ENCODE measurements around the gene TSSK3. TPM values are rescaled to one million over a fixed set of nuclear protein-coding genes. Genes with fewer than 3 reads are reported as not detected.

TSSK3 gene
- total RNA-seq, 1 experiment from 2014 or later: 3.9 TPM

DNA sequence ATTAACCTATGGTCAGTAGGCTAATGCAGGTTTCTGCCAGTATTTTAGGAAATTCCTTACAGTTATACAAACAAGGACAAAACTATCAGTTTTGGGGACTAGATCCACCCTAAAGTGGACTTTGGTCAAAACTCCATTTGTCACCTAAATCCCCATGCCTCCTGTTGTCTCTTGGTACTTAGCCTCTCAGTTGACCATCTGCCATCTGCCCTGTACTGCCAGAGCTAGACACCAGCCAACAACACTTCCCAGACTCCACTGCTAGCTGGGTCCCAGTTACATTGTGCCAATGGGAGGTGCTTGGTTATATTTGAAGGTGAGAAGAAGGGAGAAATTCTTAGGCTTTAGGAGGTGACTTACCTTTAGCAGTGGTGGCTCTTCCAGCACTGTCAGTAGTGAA lies 48.9 kb downstream of the TSSK3 start:
- H3K4me1 ChIP-seq (replicated peaks; ENCODE audit: insufficient read depth): peaks cover 17% of the 10 kb centered on the region

DNA sequence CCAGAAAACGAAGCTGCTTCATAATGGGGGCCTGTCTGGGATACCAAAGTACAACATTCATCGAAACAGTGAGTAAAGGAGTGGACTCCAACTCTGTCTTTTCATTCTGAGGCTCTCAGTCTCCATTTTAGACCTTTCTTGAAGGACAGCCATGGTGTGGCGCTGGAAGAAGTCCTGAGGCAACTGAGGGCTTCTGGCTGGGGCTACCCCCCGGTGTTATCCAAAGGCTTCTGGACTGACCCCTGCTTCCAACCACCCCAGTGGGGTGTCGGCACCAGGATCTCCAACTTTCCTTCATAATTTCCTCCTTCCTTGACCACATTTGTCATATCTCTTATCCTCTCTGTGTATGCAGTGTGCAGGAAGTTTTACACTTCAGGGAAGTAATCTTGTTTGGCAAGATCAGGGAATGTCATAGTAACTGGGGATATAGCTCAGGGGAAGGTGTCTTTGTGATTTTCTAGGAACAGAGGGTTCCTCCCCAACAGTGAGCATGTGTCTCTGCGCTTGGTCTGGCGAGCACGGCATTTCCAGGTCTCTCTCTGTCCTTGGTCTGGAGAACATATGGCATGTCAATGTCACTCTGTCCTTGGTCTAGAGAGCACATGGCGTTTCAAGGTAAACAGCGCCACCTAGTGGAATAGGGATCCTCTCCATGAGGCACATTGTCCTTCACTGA lies 51.3 kb downstream of the TSSK3 start:
- no peaks in the 10 kb centered on the region for H3F3A ChIP-seq (ENCODE audit: insufficient read depth, low read depth)
- POLR2A ChIA-PET (ENCODE audit: unreplicated experiment): no interaction called here
- H3K27me3 ChIP-seq (ENCODE audit: insufficient read depth, low read depth): 0 out of 2 replicates have a peak, but pooled peaks cover 7% of the 10 kb centered on the region
- no peaks in the 10 kb centered on the region for H3K4me1 ChIP-seq (replicated peaks; ENCODE audit: insufficient read depth)
- H3K79me2 ChIP-seq (ENCODE audit: low read depth): no peaks in the 10 kb centered on the region
- H3K9me2 ChIP-seq (ENCODE audit: insufficient read depth): no peaks in the 10 kb centered on the region
- no peak overlapping the region for H3K4me2 ChIP-seq
- no TSS peak for BruUV-seq (replicated peaks)
- no peak overlapping the region for H2AFZ ChIP-seq
- peak; percentile 50 to 63 for DNase-seq
- H3K27ac ChIP-seq: no peak overlapping the region
- TF ChIP-seq, protein P1, sequence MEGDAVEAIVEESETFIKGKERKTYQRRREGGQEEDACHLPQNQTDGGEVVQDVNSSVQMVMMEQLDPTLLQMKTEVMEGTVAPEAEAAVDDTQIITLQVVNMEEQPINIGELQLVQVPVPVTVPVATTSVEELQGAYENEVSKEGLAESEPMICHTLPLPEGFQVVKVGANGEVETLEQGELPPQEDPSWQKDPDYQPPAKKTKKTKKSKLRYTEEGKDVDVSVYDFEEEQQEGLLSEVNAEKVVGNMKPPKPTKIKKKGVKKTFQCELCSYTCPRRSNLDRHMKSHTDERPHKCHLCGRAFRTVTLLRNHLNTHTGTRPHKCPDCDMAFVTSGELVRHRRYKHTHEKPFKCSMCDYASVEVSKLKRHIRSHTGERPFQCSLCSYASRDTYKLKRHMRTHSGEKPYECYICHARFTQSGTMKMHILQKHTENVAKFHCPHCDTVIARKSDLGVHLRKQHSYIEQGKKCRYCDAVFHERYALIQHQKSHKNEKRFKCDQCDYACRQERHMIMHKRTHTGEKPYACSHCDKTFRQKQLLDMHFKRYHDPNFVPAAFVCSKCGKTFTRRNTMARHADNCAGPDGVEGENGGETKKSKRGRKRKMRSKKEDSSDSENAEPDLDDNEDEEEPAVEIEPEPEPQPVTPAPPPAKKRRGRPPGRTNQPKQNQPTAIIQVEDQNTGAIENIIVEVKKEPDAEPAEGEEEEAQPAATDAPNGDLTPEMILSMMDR (conservative IDR thresholded peaks at IDR 0.05): peak; percentile 97
- no peak for TF ChIP-seq EZH2 (IDR thresholded peaks at IDR 0.05; ENCODE audit: low read depth)
- H3K36me3 ChIP-seq (ENCODE audit: low read depth): no peaks in the 10 kb centered on the region
- CTCF ChIA-PET: interaction anchor here (0.5 to 0.6 kb wide), 2 partner anchors 107 to 462 kb away, joined by 3 to 7 read pairs; no protein-coding TSS in a partner anchor
- H3K9me3 ChIP-seq (ENCODE audit: insufficient read depth, low read depth): no peaks in the 10 kb centered on the region
- intact Hi-C loops (cut with micrococcal nuclease; ENCODE audit: unreplicated experiment): loop anchor here (1.0 to 10.0 kb wide), 4 partner anchors 12 to 749 kb away; no protein-coding TSS in a partner anchor
- H4K20me1 ChIP-seq (ENCODE audit: insufficient read depth): no peaks in the 10 kb centered on the region
- no peak overlapping the region for H3K4me3 ChIP-seq

More for the DNA sequence above, 48.9 kb downstream of the TSSK3 start:
- ChIA-PET CTCF (no interaction called here), POLR2A (ENCODE audit: unreplicated experiment) (interaction anchor here (0.6 kb wide), 1 partner anchor 211 kb away, joined by 3 read pairs; the partner anchor contains the start of gene CCDC28B)
- Histone ChIP-seq H3K9me2 (ENCODE audit: insufficient read depth) (no peaks in the 10 kb centered on the region), H3K9me3 (ENCODE audit: insufficient read depth, low read depth) (no peaks in the 10 kb centered on the region), H3F3A (ENCODE audit: insufficient read depth, low read depth) (peaks cover 18% of the 10 kb centered on the region), H4K20me1 (ENCODE audit: insufficient read depth) (no peaks in the 10 kb centered on the region), H2AFZ (no peak overlapping the region), H3K79me2 (ENCODE audit: low read depth) (no peaks in the 10 kb centered on the region), H3K27ac (no peak overlapping the region), H3K36me3 (ENCODE audit: low read depth) (no peaks in the 10 kb centered on the region), H3K4me2 (no peak overlapping the region), H3K4me3 (no peak overlapping the region), H3K27me3 (ENCODE audit: insufficient read depth, low read depth) (no peaks in the 10 kb centered on the region)
- DNase-seq: no peak
- intact Hi-C loops (cut with micrococcal nuclease; ENCODE audit: unreplicated experiment): loop anchor here (10.0 kb wide), 2 partner anchors 616 to 746 kb away; no protein-coding TSS in a partner anchor
- BruUV-seq (replicated peaks): no TSS peak
- TF ChIP-seq, protein P1 (conservative IDR thresholded peaks at IDR 0.05): no peak
- no peak for TF ChIP-seq EZH2 (IDR thresholded peaks at IDR 0.05; ENCODE audit: low read depth)

Other genes starting within 250 kb of the TSSK3 start
- 32.0 and 45.8 TPM in 2 replicates for gene TXLNA, start 182.9 kb upstream of the TSSK3 start, total RNA-seq (2021)
- 4.4 and 4.7 TPM in 2 replicates for gene CCDC28B, start 161.9 kb upstream of the TSSK3 start, total RNA-seq (2021)
- 4.9 and 5.0 TPM in 2 replicates for gene IQCC, start 156.9 kb upstream of the TSSK3 start, total RNA-seq (2021)
- not detected in 2 replicates for gene DCDC2B, start 153.4 kb upstream of the TSSK3 start, total RNA-seq (2021)
- 14.1 and 18.1 TPM in 2 replicates for gene TMEM234, start 140.2 kb upstream of the TSSK3 start, total RNA-seq (2021)
- gene EIF3I, start 140.1 kb upstream of the TSSK3 start, total RNA-seq (2021): 199 and 229 TPM in 2 replicates
- 1.6 and 2.2 TPM in 2 replicates for gene FAM167B, start 115.3 kb upstream of the TSSK3 start, total RNA-seq (2021)
- gene LCK, start 111.3 kb upstream of the TSSK3 start, total RNA-seq (2021): 2.0 and 2.6 TPM in 2 replicates
- gene HDAC1, start 70.5 kb upstream of the TSSK3 start, total RNA-seq (2021): 131 and 171 TPM in 2 replicates
- gene MARCKSL1, start 26.3 kb upstream of the TSSK3 start, total RNA-seq (2021): 91.5 and 117 TPM in 2 replicates
- 11.7 and 13.1 TPM in 2 replicates for gene FAM229A, start 54 bp upstream of the TSSK3 start, total RNA-seq (2021)
- gene BSDC1, start 31.9 kb downstream of the TSSK3 start, total RNA-seq (2021): 74.0 and 76.2 TPM in 2 replicates
- 0.05 and 0.09 TPM in 2 replicates for gene ZBTB8B, start 102.5 kb downstream of the TSSK3 start, total RNA-seq (2021)
- 4.2 and 4.3 TPM in 2 replicates for gene ZBTB8A, start 176.9 kb downstream of the TSSK3 start, total RNA-seq (2021)